Measurements from ENCODE around the gene PAQR5.

- TF ChIP-seq RAD21 (IDR thresholded peaks at IDR 0.05; ENCODE audit: low read depth), result peak; percentile 60
- no peak for TF ChIP-seq TCF12 (IDR thresholded peaks at IDR 0.05; ENCODE audit: low read depth)
- no peak for TF ChIP-seq REST (IDR thresholded peaks at IDR 0.05; ENCODE audit: low read depth)
- no peak for TF ChIP-seq NFIC (IDR thresholded peaks at IDR 0.05)
- TF ChIP-seq USF1 (IDR thresholded peaks at IDR 0.05), result no peak
- TF ChIP-seq FOXM1 (IDR thresholded peaks at IDR 0.05; ENCODE audit: borderline replicate concordance, low read depth), result no peak
- TF ChIP-seq CEBPB (IDR thresholded peaks at IDR 0.05), result no peak
- TF ChIP-seq TAF1 (IDR thresholded peaks at IDR 0.05; ENCODE audit: low read depth), result no peak
- TF ChIP-seq EP300 (IDR thresholded peaks at IDR 0.05; ENCODE audit: borderline replicate concordance), result no peak
- TF ChIP-seq YY1 (IDR thresholded peaks at IDR 0.05; ENCODE audit: low read depth), result no peak
- no peak for TF ChIP-seq EGR1 (IDR thresholded peaks at IDR 0.05)
- TF ChIP-seq MAX (IDR thresholded peaks at IDR 0.05), result no peak
- no peak for TF ChIP-seq CREB1 (IDR thresholded peaks at IDR 0.05; ENCODE audit: low read depth)
- no peak for TF ChIP-seq TEAD4 (IDR thresholded peaks at IDR 0.05)
Measured at GRCh38 chr15:69265347-69265955, 33.3 kb upstream of the PAQR5 start.
